GM12872 (cell line): ENCODE data around the gene ATPAF2.

Source experiments
- TF ChIP-seq, protein P1 (sequence below): IDR thresholded peaks from 3 replicates; pipeline ENCODE4 v1.5.1; 2011; ENCODE audit warnings: low read depth, mild to moderate bottlenecking, low read length, moderate library complexity; ENCODE audit not compliant: insufficient read depth

Gene ATPAF2

GRCh38 chr17:18018411-18018921 lies 20.5 kb downstream of the ATPAF2 start:
- TF ChIP-seq, protein P1, sequence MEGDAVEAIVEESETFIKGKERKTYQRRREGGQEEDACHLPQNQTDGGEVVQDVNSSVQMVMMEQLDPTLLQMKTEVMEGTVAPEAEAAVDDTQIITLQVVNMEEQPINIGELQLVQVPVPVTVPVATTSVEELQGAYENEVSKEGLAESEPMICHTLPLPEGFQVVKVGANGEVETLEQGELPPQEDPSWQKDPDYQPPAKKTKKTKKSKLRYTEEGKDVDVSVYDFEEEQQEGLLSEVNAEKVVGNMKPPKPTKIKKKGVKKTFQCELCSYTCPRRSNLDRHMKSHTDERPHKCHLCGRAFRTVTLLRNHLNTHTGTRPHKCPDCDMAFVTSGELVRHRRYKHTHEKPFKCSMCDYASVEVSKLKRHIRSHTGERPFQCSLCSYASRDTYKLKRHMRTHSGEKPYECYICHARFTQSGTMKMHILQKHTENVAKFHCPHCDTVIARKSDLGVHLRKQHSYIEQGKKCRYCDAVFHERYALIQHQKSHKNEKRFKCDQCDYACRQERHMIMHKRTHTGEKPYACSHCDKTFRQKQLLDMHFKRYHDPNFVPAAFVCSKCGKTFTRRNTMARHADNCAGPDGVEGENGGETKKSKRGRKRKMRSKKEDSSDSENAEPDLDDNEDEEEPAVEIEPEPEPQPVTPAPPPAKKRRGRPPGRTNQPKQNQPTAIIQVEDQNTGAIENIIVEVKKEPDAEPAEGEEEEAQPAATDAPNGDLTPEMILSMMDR: no peak

DNA sequence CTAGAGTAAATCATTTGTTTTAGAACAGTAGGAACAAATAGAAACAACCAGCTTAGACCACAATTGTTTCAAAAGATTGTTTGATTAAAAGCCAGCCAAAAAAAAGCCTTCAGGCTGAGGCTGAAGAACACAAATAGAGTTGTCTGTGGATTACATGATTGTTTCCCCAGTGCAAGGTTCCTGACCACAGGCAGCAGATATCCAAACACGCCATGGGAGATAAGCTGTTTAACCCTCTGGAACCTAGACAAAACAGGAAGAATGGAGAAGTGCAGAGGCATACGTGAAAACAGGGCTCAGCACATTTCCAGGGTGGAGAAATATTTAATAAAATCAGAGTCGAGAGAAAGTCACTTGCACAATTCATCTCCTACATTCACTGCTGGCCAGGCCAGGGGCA lies 21.0 kb downstream of the ATPAF2 start:
- TF ChIP-seq, protein P1: no peak

- TF ChIP-seq, protein P1: no peak
Observed at GRCh38 chr17:18016426-18016825, 22.5 kb downstream of the ATPAF2 start.

DNA sequence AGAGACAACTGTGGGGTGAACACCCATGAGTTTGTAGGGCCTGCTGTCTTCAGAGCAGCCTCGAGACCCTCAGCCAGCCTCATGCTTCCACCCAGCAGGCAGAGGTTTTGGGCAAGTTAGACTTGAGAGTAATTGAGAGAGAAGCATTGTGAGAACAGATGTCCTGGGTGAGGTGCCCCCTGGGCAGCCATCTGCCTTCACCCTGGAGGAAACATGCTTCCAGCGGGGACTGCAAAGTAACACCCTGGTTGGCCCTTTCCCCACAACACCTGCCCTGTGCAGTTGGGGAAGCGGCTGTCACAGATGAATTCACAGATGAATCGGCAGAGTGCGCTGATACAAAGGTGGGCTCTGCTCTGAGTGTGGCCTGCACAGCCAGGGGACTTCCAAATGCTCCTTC lies 23.4 kb downstream of the ATPAF2 start:
- TF ChIP-seq, protein P1: no peak

- TF ChIP-seq, protein P1: no peak
Observed at GRCh38 chr17:18014006-18014405, 25.0 kb downstream of the ATPAF2 start.

DNA sequence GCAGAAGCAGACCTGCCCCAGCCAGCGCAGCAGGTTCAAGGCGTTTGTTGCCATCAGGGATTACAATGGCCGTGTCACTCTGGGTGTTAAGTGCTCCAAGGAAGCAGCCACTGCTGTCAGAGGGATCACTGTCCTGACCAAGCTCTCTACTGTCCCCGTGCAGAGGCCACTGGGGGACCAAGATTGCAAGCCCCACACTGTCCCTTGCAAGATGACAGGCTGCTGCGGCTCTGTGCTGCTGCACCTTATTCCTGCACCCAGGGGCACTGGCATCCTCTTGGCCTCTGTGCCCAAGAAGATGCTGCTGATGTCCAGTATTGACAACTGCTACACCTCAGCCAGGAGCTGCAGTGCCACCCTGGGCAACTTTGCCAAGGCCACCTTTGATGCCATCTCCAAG lies 27.7 kb downstream of the ATPAF2 start:
- TF ChIP-seq, protein P1: no peak

- TF ChIP-seq, protein P1: no peak
Observed at GRCh38 chr17:18009609-18010420, 29.2 kb downstream of the ATPAF2 start.
